ENCODE measurements around the gene ZNF219.

GRCh38 chr14:21133901-21134300, 35.4 kb upstream of the ZNF219 start:
- TF ChIP-seq CTCF (conservative IDR thresholded peaks at IDR 0.05; ENCODE audit: low read length) (no peak), EZH2phosphoT487 (IDR thresholded peaks at IDR 0.05; ENCODE audit: borderline replicate concordance) (no peak)

All from Loucy (cell line).